ENCODE data around the gene RASSF5.

- TF ChIP-seq CTCF (IDR thresholded peaks at IDR 0.05) = no peak
- no peak for TF ChIP-seq POLR2A (IDR thresholded peaks at IDR 0.05)
Measured at GRCh38 chr1:206589206-206589605, 81.9 kb downstream of the RASSF5 start.
